CMK (cell line): Measurements from ENCODE around the gene MTFR2.

Source experiments
- DNase-seq: peaks from one replicate; pipeline ENCODE4 v3.0.0-alpha.2; 2010; ENCODE audit warnings: low read depth

The MTFR2 gene

DNA sequence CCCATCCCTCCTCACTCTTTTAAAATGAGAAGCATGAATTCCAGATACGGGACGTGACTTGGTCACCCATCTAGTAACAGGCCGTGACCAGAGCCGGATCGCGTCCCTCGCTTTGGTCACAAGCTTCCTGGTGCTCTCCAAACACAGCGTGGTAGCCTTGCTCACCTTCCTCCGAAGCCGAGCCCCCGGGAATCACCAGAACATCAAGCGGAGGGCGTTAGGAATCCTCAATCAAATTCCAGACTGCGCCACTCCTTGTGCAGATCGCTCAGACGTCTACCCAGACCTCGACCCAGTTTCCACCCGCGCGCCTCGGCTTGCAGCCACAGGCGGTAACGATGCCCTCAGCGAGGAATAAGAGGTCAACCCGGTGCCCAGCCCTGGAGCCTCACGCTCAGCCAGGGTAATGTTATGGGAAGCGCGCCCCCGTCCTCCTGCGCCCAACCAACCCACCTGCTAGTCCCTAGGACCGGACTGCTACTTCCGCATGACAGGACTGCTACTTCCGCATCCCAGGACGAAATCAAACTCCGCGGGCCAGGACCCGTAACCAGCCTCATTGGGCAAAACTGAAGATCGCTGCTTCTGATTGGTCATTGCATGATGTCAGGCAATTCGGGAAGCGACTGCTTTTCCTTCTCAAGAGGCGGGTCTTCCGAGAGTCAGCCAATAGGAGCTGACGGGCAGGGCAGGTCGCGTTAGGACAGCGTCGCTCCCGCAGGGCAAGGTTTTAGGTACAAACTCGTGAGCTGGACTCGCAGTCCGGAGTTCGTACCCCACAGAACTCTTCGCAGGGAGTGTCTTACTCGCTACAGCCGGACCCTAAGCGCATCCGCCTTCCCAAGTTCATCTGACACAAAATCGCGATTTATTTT lies at the start of gene MTFR2:
Gene MTFR2 (minus strand): TSS at position 501 of the 875 bp plus-strand sequence. CDS start 1,212 bp downstream, outside the sequence.
- DNase-seq: peak; percentile 99

DNA sequence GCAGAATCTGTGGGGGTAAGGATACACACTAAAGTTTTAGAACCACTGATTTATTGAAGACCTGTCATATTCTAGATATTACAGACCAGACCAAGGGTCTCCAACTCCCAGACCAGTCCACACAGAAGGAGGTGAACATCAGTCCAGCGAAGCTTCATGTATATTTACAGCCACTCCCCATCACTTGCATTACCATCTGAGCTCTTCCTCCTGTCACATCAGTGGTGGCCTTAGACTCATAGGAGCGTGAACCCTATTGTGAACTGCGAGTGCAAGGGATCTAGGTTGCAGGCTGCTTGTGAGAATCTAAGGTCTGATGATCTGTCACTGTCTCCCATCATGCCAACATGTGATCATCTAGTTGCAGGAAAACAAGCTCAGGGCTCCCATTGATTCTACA lies 44.5 kb upstream of the MTFR2 start:
- no peak for DNase-seq

DNA sequence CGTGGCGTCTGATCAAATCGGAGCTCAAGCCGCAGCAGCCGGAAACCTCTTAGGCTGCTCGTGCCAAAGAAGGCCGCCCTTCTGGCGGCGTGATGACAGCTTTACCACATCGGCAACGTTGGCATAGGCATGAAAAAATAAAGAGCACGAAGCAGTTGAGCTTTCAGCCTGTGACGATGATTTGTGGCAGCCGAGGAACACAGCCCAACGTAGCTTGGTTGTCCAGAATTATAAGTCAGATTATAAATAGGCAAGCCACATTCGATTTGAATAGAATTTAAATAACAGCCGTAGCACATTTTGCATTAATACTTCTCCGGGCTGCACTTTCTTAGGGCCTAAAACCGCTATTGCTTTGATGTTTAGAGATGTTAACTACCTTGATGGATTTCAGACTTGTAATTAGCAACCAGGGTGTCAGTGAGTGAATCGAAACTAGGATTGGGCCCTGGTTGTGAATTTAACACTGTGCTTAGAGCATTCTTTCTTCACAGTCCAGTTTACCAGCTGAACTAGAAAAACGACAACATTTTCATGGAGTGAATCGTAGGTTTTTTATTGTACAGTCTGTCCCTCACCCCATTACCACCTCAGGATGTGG lies 40.4 kb upstream of the MTFR2 start:
- DNase-seq: peak; percentile 51

DNA sequence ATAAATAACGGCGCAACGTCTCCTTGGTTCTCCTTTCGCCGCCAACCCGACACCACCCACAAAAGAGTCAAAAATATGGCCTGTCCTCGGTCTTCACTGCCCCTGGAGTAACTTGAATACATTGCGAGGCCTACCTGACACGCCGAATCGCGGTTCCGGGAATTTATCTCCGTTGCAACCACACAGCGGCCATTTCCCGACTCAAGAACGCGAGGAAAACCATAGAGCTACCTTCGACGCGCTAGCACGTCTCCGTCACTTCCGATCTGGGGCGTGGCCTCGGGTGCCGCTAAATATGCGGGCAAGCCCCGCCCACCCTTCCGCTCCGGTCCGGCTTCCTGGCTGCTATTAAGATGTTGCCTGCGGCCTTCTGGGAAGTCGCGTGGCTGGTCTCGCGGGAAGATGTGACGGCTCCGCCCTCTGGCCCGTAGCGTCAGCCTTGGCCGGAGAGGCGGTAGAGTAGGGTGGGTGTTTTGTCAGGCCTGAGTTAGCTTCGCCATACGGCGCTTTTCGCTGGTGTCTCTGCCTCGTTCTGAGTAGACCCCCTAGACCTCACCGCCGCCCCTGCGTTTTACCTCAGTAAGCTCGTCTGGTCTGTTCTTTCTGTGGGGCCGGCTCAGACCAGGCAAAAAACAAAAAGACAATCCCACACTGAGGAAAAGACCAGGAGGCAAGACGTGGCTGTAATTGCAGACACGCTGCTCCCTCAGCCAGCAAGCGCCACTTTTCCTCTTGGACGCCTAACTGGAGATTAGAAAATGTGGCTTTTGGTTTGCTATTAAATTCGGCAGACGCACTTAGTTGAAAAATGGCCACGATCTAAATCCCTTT lies 39.7 kb upstream of the MTFR2 start, which contains the start of gene BCLAF1:
Gene BCLAF1 (minus strand): TSS at position 268 of the 831 bp plus-strand sequence. CDS start 9,980 bp downstream, outside the sequence.
- DNase-seq: peak; percentile 97

GRCh38 chr6:136289327-136289578 lies 39.1 kb upstream of the MTFR2 start:
- peak; percentile 78 for DNase-seq

DNA sequence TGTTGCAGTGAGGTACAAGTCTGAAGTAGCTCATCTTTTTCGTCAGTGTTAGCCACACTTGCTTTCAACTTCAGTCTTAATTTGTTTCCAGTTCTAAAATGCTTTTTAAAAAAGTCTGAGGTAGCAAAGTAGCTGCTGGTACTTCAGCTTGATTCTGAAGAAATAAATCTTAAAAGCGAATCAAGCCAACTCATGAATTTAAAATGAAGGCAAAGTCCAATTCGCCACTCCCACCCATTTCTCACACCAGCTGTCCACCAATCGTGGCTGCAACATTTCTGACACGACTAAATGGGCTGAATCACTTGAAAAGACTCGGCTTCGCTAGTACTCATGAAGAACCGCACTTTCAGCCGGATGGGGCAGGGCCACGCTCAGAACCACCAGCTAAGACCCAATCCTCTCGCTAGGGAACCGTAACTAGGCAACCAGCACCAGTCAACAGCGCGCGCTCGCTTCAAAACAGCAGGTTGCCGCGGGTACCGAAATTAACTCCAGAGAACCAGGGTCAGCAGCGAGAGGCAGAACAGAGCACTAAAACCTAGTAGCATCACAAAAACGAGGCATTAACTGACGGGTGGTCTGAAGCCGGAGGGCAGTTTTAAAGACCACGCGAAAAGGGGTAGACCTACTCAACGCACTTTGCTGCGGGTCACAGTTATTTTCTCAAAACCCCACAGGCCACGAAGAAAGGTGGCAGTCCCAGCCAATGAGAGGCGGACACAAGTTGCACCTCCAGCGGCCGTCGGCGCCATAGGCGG lies 38.6 kb upstream of the MTFR2 start:
- no peak for DNase-seq

- DNase-seq: no peak
Measured at GRCh38 chr6:136284909-136285308, 34.8 kb upstream of the MTFR2 start.

DNA sequence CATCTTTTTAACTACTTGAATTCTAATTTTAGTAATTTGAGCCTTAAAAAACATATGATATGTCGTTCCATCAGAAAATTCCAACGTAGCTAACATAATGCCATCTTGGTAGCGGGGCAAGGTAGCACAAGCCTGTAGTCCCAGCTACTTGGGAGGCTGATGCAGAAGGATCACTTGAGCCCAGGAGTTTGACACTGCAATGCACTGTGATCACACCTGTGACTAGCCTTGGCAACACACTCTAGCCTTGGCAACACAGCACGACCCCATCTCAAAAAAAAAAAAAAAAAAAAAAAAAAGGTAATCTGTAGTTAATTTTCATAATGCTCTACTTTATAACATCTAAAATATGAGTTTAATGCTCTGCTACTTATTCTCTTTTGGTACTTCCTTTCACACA lies 32.8 kb upstream of the MTFR2 start:
- DNase-seq: no peak

GRCh38 chr6:136280032-136280609 lies 30.0 kb upstream of the MTFR2 start:
- no peak for DNase-seq

GRCh38 chr6:136274062-136274461 lies 24.0 kb upstream of the MTFR2 start:
- DNase-seq: no peak

DNA sequence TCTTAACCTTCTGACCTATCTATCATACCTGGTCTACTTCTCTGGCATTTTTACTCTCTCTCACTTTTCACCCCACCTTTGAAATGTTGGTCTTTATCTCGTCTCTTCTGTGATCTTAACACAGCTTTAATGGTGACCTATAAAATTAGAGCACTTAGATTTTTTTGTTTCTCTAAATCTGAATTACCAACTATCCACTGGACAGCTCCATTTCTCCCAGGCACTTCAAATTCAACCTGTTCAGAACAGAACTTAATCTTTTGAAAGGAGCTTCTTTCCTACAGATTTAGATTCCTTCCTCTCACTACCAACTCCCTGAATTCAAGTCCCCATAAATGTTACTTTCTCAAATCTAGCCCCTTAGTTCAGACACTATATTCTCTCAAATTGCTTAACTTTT lies 15.0 kb upstream of the MTFR2 start:
- no peak for DNase-seq

DNA sequence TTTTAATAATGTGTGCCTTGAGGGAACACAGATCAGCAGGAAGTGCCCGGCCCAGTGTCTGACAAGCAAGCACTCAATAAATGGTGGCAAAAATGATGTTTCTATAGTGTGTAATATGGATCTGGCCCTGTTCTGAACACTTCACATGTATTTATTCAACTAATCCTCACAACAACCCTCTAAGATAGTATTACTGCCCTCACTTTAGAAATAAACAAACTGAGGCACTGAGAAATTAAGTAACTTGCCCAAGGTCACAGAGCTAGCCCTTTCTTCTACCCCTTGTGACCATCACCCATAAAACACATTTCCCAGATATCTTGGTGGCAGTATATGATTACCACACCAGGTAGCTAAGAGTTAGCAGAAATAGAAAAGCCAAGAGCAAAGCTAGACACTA lies 12.8 kb upstream of the MTFR2 start:
- no peak for DNase-seq

DNA sequence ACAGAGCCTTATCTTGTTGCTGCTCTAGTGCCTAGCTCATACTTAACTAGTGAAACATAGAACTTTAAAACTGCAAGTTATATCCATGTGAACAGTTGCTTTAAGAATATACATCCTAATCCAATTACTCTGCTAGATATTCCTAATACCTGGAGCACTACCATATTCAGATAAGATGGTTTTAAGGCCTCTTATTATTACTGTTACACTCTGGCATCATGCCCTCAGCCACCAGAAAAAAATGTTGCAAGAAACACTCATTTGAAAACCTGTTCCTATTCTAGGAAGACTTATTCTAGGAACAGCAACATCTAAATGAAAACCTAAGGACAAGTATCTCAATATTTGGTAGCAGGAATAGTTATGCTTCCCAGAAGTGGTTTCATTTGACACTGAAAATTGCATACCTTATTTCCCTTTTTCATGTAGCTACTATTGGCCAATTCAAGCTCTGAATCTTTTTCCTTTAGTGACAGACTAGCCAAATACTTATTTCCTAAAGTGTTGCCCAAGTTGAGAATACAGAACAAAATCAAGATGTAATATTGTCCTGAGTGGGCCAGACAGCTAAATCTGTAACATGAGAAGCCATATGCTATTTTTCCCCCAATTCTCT lies 4.8 kb upstream of the MTFR2 start:
- DNase-seq: no peak

DNA sequence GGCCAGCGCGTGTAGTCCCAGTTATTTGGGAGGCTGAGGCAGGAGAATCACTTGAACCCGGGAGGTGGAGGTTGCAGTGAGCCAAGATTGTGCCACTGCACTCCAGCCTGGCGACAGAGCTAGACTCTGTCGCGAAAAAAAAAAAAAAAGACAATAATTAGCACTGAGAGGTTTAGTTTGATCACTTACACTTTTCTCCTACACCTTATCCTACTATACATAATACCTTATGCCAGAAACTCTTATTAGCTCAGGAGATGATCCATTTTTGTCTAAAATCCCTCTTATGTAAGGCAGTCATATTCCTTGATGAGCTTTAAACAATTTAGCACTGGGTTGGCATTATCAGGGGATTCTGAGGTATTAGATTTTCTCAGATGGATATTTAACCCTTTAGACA lies 3.6 kb upstream of the MTFR2 start:
- no peak for DNase-seq

GRCh38 chr6:136252441-136252840 lies 2.3 kb upstream of the MTFR2 start:
- DNase-seq: no peak

- DNase-seq: no peak
Measured at GRCh38 chr6:136251394-136251793, 1.3 kb upstream of the MTFR2 start.

DNA sequence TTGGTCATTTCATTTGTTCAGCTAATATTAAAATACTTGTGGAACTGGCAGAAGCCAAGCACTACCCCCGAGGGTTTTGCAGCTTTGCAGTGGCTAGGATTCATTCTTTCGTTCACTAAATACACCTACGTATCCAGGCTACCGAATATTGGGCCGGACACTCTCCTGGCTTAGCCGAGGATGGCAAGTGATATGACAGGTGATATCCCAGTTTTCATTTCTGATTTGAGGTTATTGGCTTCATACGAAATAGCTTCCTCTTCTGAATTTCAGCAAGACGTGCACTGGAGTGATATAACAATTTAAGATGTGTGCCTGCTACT lies 536 bp upstream of the MTFR2 start:
- no peak for DNase-seq

GRCh38 chr6:136249336-136249735 lies 775 bp downstream of the MTFR2 start:
- DNase-seq: no peak

- no peak for DNase-seq
Measured at GRCh38 chr6:136244061-136244616, 6.0 kb downstream of the MTFR2 start.

GRCh38 chr6:136236466-136237293 lies 13.4 kb downstream of the MTFR2 start:
- peak; percentile 59 for DNase-seq
